Skin epidermis (tissue), 12 donors: ENCODE data around the gene AKAP5.
A peak's percentile ranks its signal among the peaks of the same experiment; 100 is the strongest.
"Not testable (repeated sequence)": the region's sequence is repeated elsewhere in the genome, so short reads cannot be mapped to it uniquely, and the experiment has no call there.

Source experiments
- H3K27ac ChIP-seq, 21 experiments: fragments of 200-600 bp; sonication (generic) in 11 of 21; one replicate each; pipeline ENCODE4 v1.5.0; 2020; ENCODE audit warnings: mild to moderate bottlenecking in 3 of 21, inconsistent platforms in 2 of 21, moderate library complexity in 2 of 21
- H3K4me3 ChIP-seq, 7 experiments: fragments of 200-600 bp; sonication (generic) in 2 of 7; one replicate each; pipeline ENCODE4 v1.5.0; 2020; ENCODE audit warnings: inconsistent platforms in 2 of 7, mild to moderate bottlenecking in 2 of 7, moderate library complexity in 1 of 7

Gene AKAP5

GRCh38 chr14:64500088-64500487, 34.8 kb downstream of the AKAP5 start:
- Histone ChIP-seq H3K27ac (peak overlapping the region in 4 of 21 experiments; percentile 14 to 100 (median 63)), H3K4me3 (no peak overlapping the region)

GRCh38 chr14:64501411-64502171, 36.3 kb downstream of the AKAP5 start:
- Histone ChIP-seq H3K4me3 (peak overlapping the region in 5 of 7 experiments; percentile 65 to 99 (median 86)), H3K27ac (peak overlapping the region; percentile 16 to 100 (median 99))

- Histone ChIP-seq H3K27ac (peak overlapping the region in 20 of 21 experiments; percentile 31 to 100 (median 99)), H3K4me3 (peak overlapping the region; percentile 65 to 99 (median 86))
These were observed 37.2 kb downstream of the AKAP5 start for GRCh38 chr14:64502456-64502855.

GRCh38 chr14:64502887-64503433, 37.7 kb downstream of the AKAP5 start:
- H3K27ac ChIP-seq: peak overlapping the region; percentile 91 to 100 (median 99)
- H3K4me3 ChIP-seq: peak overlapping the region; percentile 65 to 99 (median 86)

- H3K4me3 ChIP-seq: peak within 1 kb of the TSS; percentile 65 to 99 (median 86)
- H3K27ac ChIP-seq: peak within 1 kb of the TSS; percentile 91 to 100 (median 99)
These were observed 38.4 kb downstream of the AKAP5 start, which contains the start of gene ZBTB25 for GRCh38 chr14:64503434-64504309. ZBTB25 (minus strand) TSS chr14:64503838; CDS start chr14:64490533, 13,305 bp downstream.

GRCh38 chr14:64504310-64504896, 39.1 kb downstream of the AKAP5 start, which contains the start of gene ZBTB1:
ZBTB1 (plus strand) TSS chr14:64504770; CDS start chr14:64521505, 16,735 bp downstream.
- peak within 1 kb of the TSS; percentile 91 to 100 (median 99) for H3K27ac ChIP-seq
- peak within 1 kb of the TSS; percentile 65 to 99 (median 86) for H3K4me3 ChIP-seq

- H3K4me3 ChIP-seq: peak overlapping the region; percentile 65 to 99 (median 86)
- peak overlapping the region; percentile 91 to 100 (median 99) for H3K27ac ChIP-seq
These were observed 39.8 kb downstream of the AKAP5 start for GRCh38 chr14:64504897-64505794.

GRCh38 chr14:64506721-64507120, 41.4 kb downstream of the AKAP5 start:
- Histone ChIP-seq H3K4me3 (peak overlapping the region in 6 of 7 experiments; percentile 65 to 99 (median 87)), H3K27ac (peak overlapping the region in 15 of 21 experiments; percentile 92 to 100 (median 99))

GRCh38 chr14:64507376-64508156, 42.3 kb downstream of the AKAP5 start:
- peak overlapping the region in 9 of 21 experiments; percentile 3 to 100 (median 99) for H3K27ac ChIP-seq
- H3K4me3 ChIP-seq: peak overlapping the region in 2 of 7 experiments; percentile 88

- peak overlapping the region in 5 of 21 experiments; percentile 9 to 100 (median 99) for H3K27ac ChIP-seq
These were observed 43.0 kb downstream of the AKAP5 start for GRCh38 chr14:64508215-64508776.

GRCh38 chr14:64509036-64509435, 43.7 kb downstream of the AKAP5 start:
- Histone ChIP-seq H3K27ac (peak overlapping the region in 3 of 21 experiments; percentile 9 to 56 (median 9)), H3K4me3 (no peak overlapping the region)

More at GRCh38 chr14:64508215-64508776, 43.0 kb downstream of the AKAP5 start:
- no peak overlapping the region for H3K4me3 ChIP-seq

GRCh38 chr14:64510825-64511671, 45.7 kb downstream of the AKAP5 start:
- Histone ChIP-seq H3K27ac (peak overlapping the region in 10 of 21 experiments; percentile 5 to 67 (median 24)), H3K4me3 (no peak overlapping the region)

GRCh38 chr14:64513271-64513670, 48.0 kb downstream of the AKAP5 start:
- no peak overlapping the region for H3K4me3 ChIP-seq
- no peak overlapping the region for H3K27ac ChIP-seq

- no peak overlapping the region for H3K27ac ChIP-seq
- H3K4me3 ChIP-seq: no peak overlapping the region
These were observed 49.8 kb downstream of the AKAP5 start for GRCh38 chr14:64515053-64515452.

- H3K27ac ChIP-seq: no peak overlapping the region
These were observed 51.7 kb downstream of the AKAP5 start for GRCh38 chr14:64516969-64517368.

GRCh38 chr14:64517667-64518066, 52.4 kb downstream of the AKAP5 start:
- H3K27ac ChIP-seq, H3K4me3 ChIP-seq: not testable (repeated sequence)

More at GRCh38 chr14:64516969-64517368, 51.7 kb downstream of the AKAP5 start:
- no peak overlapping the region for H3K4me3 ChIP-seq
